ENCODE data around the gene TAB3.

GRCh38 chrX:30787012-30787411 lies 102.0 kb downstream of the TAB3 start:
- no peak for TF ChIP-seq POLR2A (IDR thresholded peaks at IDR 0.05; ENCODE audit: low read depth, low read length)
- TF ChIP-seq CTCF (conservative IDR thresholded peaks at IDR 0.05; ENCODE audit: low read depth, low read length), result no peak
- TF ChIP-seq BHLHE40 (IDR thresholded peaks at IDR 0.05; ENCODE audit: low read depth, low read length), result no peak
- TF ChIP-seq NFE2L2 (IDR thresholded peaks at IDR 0.05; ENCODE audit: low read depth, low read length), result no peak
- no peak for TF ChIP-seq ELK1 (IDR thresholded peaks at IDR 0.05; ENCODE audit: borderline replicate concordance, low read depth, low read length)

Data from IMR-90 (cell line).